OCI-LY3 (cell line): Measurements from ENCODE around the gene PLPPR4.

Experiments
- EZH2phosphoT487 ChIP-seq: fragments of 200-600 bp; shearing (Covaris generic); IDR thresholded peaks from 2 replicates; pipeline ENCODE4 v1.6.1; 2018; ENCODE audit warnings: antibody characterized with exemption, mixed run types, low read depth
- TF ChIP-seq, protein P1 (sequence below): fragments of 200-600, 300-600 bp; sonication (generic); IDR thresholded peaks from 2 replicates; pipeline ENCODE4 v1.5.1; 2014; ENCODE audit warnings: antibody characterized with exemption, low read length, low read depth

DNA sequence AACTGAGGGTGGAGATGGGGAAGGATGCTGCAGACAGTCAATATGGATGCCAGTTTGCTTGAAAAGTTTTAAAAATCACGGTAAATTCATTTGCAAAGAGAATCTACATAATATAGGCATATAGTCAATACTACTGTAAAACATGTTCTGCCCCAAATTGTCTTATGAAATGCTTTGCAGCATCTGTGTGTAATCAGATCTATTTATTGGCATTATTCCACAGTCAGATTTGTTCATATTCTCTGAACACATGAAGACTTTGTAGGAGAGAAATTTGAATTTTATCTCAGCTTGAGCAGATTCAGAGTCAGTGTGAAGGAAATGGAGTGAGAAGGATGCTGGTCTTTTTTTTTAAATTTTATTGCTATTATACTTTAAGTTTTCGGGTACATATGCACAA lies 88.5 kb downstream of the PLPPR4 start:
- TF ChIP-seq, protein P1, sequence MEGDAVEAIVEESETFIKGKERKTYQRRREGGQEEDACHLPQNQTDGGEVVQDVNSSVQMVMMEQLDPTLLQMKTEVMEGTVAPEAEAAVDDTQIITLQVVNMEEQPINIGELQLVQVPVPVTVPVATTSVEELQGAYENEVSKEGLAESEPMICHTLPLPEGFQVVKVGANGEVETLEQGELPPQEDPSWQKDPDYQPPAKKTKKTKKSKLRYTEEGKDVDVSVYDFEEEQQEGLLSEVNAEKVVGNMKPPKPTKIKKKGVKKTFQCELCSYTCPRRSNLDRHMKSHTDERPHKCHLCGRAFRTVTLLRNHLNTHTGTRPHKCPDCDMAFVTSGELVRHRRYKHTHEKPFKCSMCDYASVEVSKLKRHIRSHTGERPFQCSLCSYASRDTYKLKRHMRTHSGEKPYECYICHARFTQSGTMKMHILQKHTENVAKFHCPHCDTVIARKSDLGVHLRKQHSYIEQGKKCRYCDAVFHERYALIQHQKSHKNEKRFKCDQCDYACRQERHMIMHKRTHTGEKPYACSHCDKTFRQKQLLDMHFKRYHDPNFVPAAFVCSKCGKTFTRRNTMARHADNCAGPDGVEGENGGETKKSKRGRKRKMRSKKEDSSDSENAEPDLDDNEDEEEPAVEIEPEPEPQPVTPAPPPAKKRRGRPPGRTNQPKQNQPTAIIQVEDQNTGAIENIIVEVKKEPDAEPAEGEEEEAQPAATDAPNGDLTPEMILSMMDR: no peak
- no peak for TF ChIP-seq EZH2phosphoT487
